OCI-LY1 (cell line): ENCODE results near the gene SEMA4A.

Source experiments
- CTCF ChIP-seq: fragments of 200-600 bp; sonication (generic), shearing (Covaris generic); IDR thresholded peaks from 2 replicates; pipeline ENCODE4 v1.5.1; 2017; ENCODE audit warnings: mild to moderate bottlenecking, antibody characterized with exemption, low read length, moderate library complexity, mixed read lengths
- EZH2 ChIP-seq: fragments of 200-600 bp; sonication (generic), shearing (Covaris generic); IDR thresholded peaks from 2 replicates; pipeline ENCODE4 v1.8.0; 2017; ENCODE audit warnings: borderline replicate concordance, mixed run types, mild to moderate bottlenecking, antibody characterized with exemption, low read length, moderate library complexity, mixed read lengths

- TF ChIP-seq CTCF (no peak), EZH2 (no peak)
These were observed 2.9 kb upstream of the SEMA4A start for GRCh38 chr1:156150333-156151011.
